Medulla oblongata (tissue), 1 donor: Measurements from ENCODE around the gene NEAT1.
"Not testable (repeated sequence)": the region's sequence is repeated elsewhere in the genome, so short reads cannot be mapped to it uniquely, and the experiment has no call there.

Experiments
- DNase-seq: peaks from one replicate; pipeline ENCODE4 v3.0.0-alpha.2; 2015; ENCODE audit errors: extremely low spot score

NEAT1 gene

DNA sequence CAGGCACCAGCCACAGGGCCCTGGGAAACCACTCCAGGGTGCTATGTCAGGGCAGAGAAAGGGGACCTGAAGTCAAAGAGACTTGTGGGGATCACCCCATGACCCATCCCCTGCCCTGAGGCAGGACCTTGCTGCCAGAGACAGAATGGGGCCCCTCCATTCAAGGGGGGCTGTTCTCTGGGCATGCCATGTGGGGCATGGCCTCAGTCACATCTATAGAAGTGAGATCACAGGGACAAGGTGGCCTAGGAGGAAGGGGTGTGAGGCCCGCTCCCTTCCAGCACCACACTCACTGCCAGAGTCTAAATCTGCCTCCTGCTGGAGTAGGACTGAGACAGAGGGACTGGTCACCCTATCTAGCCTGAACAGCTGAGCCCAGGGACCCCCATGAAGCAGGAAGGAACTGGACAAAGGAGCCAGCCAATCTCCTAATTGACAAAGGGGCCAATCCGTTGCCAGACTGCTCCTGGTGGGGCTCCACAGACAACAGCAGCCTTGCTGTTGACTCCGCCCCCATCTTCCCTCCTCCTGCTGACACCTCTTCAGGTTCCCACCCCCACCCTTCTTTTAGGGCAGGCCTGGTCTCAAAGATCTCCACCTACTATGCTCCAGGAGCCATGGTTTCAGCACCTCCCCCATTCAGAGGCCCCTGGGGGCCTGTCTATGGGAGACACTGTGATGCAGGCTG is 26.0 kb downstream of the NEAT1 start:
- DNase-seq, result no peak

DNA sequence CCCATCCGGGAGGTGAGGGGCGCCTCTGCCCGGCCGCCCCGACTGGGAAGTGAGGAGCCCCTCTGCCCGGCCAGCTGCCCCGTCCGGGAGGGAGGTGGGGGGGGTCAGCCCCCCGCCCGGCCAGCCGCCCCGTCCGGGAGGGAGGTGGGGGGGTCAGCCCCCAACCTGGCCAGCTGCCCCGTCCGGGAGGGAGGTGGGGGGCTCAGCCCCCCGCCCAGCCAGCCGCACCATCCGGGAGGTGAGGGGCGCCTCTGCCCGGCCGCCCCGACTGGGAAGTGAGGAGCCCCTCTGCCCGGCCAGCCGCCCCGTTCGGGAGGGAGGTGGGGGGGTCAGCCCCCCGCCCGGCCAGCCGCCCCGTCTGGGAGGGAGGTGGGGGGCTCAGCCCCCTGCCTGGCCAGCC is 28.7 kb downstream of the NEAT1 start:
- not testable (repeated sequence) for DNase-seq

DNA sequence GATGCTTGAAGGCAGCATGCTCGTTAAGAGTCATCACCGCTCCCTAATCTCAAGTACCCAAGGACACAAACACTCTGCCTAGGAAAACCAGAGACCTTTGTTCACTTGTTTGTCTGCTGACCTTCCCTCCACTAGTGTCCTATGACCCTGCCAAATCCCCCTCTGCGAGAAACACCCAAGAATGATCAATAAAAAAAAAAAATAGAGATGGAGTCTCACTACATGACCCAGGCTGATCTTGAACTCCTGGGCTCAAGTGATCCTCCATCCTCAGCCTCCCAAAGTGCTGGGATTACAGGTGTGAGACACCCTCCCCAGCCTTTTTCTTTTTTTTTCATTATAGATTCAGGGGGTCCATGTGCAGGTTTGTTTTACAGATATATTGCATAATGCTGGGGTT is 29.7 kb downstream of the NEAT1 start:
- not testable (repeated sequence) for DNase-seq

DNA sequence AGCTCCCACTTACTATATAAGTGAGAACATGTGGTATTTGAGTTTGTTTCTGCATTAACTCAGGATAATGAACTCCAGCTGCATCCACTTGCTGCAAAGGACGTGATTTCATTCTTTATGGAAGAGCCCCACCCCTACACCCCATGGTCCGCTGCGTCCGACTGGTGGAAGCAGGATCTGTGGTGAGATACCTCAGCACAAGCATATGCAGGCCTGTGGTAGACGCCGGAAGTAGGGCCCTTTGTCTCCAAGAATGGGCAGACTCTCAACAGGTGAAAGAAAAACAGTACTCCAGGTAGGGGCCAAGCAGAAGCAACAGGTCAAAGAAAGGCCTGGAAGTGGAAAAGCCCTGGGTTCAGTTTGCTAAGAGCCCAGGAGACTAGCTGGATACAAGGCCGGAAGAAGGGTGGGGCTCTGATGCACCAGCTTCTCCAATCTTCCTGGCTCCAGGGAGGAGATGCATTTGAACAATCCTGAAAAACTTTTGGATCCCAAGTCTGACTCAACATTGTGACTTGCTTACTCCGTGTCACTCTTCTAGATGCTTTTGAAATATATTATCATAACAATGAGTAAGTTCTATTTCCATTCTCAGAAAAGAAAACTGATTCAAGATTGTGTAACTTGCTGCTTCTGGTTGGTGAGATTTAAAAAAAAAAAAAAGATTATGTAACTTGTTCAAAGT is 30.4 kb downstream of the NEAT1 start:
- no peak for DNase-seq

DNA sequence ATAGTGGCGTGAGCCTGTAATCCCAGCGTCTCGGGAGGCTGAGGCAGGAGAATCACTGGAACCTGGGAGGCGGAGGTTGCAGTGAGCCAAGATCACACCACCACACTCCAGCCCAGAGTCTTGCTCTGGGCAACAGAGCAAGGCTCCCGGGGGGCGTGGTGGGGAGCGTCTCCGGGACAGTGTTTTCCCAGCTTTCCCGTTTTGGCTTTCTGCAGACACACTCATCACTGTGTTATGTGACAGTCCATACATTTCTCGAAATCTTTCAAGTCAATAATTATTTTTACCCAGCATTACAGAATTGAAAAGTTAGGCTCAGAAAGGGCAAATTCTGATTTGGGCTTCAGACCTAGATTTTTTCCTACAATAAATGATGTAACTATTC is 31.7 kb downstream of the NEAT1 start:
- DNase-seq, result no peak

DNA sequence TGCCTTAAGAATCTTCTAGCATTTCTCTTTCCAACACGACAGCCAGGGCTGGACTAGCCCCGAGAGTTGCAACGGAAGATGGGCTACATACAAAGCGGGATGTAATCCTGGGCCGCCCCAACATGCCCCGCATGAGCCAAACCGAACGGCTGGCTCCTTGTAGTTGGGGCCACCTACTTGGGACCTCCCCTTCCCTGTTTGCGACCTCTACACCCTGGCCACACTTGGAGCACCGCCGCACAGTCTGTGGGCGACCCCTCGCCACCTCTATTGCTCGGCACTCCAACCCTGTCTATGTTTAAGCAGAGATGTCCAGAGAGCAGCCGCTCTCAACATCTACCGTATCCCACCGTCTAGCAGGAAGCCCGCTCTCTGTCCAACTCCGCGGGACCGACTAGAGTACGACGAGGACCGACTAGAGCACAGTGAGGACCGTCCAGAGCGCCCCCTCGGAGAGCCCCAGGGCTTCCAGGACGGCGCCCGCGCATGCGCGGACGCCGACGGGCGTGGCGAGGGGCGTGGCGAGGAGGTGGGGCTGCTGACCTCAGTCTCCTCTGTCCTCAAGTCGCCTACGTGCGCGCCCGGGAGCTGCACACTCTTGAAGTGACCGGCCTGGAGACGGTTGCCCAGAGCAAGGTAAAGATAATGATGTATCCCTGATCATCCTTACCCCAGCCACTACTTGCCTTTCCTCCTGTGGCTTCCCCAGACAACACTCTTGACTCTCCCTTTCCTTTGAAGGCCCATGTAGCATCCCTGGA is 32.3 kb downstream of the NEAT1 start:
- DNase-seq, result peak; percentile 92

DNA sequence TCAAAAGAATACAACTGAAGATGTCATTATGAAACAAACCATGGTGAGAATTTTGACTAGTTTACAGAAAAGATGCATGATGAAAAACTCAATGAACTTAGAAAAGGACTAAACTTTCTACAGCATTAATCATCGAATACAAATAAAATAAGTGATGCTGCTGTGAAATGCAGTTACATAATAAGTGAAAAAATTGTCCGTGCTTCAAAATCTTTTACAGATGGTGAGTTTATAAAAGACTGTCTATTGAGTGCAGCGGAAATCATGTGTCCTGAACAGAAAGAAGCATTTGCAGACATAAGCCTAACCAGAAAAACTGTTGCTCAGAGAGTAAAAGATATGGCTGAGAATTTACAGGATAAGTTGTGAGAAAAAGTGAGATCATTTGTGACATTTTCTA is 33.8 kb downstream of the NEAT1 start:
- DNase-seq, result no peak

DNA sequence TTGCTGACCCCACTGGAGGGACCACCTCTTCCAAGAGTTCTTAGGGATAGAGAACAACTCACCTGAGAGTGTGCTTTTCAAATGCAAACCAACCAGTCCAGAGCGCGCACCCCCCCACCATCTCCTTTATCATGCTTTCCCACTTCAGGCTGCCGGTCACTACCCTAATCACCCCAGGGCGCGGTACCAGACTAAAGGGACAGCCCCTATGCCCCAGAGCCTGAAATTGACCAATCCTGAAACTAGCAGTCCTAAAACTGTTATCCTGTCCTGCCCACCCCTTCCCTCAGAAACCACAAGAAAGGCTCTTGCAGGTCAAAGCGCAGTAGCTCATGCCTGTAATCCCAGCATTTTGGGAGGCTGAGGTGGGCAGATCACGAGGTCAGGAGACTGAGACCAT is 37.0 kb downstream of the NEAT1 start:
- no peak for DNase-seq

DNA sequence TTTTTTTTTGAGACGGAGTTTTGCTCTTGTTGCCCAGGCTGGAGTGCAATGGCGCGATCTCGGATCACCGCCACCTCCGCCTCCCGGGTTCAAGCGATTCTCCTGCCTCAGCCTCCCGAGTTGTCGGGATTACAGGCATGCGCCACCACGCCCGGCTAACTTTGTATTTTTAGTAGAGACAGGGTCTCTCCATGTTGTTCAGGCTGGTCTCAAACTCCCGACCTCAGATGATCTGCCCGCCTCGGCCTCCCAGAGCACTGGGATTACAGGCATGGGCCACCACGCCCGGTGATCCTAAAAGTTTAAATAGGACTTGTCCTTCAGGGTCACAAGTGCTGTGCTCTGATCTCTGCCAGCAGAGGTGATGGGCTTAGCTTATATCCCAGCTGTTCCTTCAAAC is 42.9 kb downstream of the NEAT1 start:
- not testable (repeated sequence) for DNase-seq

DNA sequence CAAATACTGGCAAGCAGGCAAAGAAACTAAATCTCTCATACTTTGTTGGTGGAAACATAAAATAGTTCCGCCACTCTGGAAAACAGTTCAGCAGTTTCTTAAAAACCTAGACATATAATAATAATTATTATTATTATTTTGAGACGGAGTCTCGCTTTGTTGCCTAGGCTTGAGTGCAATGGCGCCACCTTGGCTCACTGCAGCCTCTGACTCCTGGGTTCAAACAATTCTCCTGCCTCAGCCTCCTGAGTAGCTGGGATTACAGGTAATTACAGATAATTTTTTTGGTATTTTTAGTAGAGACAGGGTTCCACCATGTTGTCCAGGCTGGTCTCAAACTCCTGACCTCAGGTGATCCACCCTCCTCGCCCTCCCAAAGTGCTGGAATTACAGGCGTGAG is 44.7 kb downstream of the NEAT1 start:
- DNase-seq, result not testable (repeated sequence)

DNA sequence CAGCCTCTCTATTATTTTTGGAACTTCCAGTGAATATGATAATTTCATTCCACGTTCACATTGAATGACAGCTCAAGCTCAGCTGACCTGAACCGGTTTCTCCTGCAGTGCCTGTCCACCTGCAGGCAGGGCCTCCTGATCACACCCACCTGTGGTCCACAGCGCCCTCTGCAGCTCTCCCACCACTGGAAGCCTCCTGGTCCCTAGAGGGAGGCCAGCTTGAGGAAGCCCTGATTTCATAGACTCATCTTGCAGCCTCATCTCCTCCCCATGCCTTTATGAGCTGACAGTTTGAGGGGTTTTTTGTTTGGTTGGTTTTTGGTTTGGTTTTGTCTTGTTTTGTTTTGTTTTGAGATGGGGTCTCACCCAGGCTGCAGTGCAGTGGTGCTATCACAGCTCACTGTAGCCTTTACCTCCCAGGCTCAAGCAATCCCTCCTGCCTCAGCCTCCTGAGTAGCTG is 46.3 kb downstream of the NEAT1 start:
- DNase-seq, result peak; percentile 30

DNA sequence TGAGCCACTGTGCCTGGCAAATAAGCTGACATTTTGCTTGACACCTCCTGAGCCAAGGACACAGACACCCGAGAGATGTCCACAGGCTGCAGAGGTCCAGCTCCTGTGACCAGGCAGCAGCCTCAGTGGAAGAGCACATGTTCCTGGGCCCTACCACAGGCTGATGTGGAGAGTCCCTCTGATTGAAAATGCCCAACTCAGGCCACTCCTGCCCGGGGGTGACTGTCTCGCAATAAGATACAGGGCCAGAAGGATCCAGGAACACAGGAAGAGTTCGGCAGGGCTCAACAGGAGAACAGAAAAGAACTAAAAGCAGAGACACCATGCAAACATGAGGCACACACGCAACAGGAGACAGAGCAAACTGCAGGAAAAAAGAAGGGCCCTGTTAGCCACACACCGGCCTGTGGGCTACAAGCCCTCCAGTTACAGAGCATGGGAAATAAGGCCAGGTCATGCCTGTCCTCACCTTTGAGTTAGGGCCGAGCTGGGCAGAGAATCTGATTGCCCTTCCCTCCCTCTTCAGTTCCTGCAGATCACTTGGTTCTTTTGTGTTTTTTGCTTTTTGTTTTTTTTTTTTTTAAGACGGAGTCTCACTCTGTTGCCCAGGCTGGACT is 47.9 kb downstream of the NEAT1 start:
- DNase-seq, result peak; percentile 6

DNA sequence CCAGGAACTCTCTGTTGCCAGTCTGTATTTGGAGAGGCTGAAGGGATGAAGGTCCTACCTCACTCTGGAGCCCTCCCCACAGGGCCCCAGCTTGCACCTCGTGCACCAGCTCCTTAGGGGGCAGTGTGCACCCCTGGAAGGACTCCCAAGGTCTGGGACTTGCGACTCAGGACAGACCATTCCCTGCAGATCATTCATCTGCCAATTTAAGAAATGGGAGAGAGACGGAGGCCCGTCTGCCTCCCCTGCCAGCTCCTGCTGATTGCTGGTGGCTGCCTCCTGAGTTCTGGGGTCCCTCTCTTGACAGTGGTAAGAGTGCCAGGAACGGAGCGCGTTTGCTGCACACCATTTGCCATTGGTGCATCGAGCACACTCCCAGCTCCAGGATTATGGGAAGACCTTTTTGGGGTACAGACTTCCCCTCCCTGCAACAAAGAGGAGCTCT is 48.9 kb downstream of the NEAT1 start:
- DNase-seq, result peak; percentile 86

DNA sequence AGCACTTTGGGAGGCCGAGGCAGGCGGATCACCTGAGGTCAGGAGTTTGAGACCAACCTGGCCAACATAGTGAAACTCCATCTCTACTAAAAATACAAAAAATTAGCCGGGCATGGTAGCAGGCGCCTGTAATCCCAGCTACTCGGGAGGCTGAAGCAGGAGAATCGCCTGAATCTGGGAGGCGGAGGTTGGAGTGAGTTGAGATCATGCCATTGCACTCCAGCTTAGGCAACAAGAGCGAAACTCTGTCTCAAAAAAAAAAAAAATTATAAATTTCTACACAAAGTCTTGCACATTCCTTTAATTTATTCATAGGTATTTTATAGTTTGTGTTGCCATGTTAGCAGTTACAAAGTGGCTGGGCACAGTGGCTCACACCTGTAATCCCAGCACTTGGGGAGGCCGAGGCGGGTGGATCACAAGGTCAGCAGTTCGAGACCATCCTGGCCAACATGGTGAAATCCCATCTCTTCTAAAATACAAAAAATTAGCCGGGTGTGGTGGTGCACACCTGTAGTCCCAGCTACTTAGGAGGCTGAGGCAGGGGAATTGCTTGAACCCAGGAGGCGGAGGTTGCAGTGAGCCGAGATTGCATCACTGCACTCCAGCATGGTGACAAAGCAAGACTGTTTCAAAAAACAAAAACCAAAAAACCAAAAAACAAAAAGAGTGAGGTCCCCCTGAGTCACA is 50.1 kb downstream of the NEAT1 start:
- not testable (repeated sequence) for DNase-seq

DNA sequence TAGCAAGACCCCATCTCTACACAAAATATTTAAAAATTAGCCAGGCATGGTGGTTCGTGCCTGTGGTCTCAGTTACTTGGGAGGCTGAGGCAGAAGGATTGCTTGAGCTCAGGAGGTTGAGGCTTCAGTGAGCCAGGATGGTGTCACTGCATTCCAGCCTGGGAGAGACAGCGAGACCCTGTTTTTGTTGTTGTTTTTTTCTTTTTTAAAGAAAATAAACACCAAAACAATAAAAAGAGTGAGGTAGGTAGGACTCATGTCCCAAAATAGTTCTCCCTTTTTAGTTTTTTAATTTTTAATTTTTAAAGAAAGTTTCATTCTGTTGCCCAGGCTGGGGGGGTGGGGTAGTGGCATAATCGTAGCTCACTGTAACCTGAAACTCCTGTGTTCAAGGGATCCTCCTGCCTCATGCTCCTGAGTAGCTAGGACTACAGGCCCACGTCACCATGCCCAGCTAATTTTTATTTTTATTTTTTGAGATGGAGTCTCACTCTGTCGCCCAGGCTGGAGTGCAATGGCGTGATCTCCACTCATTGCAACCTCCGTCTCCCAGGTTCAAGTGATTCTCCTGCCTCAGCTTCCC is 50.8 kb downstream of the NEAT1 start:
- DNase-seq, result no peak

DNA sequence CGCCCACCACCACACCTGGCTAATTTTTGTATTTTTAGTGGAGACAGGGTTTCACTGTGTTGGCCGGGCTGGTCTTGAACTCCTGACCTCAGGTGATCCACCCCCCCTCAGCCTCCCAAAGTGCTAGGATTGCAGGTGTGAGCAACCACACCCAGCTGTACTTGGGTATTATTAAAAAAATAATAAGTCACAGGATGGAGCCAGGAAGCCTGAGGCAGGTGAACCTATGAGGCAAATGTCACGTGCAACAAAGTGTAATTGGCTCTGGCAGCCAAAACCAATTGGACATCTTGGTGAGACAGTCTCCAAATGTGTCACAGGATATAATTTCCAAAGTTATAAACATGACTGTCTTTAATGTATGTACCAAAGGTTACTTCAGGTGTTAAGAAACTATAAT is 52.3 kb downstream of the NEAT1 start:
- no peak for DNase-seq

DNA sequence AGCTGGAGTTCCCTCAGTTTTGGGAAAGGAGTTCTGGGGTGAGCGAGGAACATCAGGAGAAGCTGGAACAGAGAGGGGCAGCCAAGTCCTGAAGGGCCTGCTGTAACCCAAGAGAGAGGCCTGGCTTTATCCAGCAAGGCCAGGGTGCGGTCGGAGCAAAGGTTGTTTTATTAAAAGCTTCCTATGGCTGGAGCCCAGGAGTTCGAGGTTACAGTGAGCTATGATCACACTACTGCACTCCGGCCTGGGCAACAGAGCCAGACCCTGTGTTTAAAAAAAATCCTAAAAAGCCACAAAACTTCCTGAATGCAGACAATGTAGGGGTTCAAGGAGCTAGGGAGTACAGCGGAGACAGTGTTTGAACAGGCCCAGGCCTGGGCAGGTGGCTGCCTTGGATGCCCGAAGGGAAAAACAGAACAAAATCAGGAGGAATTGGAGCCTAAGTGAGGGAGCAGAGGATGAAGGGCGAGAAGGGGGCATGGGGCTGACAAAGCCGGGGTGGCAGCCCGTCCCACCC is 54.1 kb downstream of the NEAT1 start:
- no peak for DNase-seq

DNA sequence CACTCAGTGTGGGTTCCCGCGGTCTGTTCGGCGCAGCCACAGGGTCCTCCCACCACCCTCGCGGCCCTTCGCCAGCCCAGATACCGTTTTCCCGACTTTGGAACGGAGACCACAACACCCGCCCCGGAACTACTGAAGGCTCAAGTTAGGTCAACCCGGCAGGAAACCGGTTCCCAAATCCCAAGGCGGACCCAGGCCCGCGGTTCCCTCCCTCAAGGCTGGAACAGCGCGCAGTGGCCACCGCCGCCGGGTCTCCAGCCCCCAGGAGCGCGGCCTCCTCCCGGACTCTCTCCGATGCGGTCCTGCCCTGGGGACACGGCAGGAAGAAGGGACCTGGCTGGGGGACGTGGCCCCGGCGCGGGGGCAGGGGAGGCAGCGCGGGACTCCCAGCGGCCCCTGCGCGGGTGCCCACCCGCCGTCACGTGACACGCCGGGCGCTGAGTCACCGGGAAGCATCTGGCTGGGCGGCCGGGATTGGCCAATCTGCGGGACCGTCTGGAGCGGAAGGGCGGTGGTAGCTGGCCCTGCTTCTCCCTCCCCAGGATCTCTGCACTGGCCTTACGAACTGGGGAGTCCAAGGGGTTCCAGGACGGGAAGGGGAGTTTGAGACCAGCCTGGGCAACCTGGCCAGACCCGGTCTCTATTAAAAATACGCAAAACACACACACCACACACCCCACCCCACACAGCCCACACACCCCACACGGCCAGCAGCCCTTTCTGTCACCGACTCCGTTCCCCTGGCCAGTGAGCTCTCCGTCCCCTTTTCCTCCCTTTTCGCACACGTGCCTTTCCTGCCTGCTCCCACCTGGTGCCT is 54.8 kb downstream of the NEAT1 start:
- DNase-seq, result peak; percentile 97

DNA sequence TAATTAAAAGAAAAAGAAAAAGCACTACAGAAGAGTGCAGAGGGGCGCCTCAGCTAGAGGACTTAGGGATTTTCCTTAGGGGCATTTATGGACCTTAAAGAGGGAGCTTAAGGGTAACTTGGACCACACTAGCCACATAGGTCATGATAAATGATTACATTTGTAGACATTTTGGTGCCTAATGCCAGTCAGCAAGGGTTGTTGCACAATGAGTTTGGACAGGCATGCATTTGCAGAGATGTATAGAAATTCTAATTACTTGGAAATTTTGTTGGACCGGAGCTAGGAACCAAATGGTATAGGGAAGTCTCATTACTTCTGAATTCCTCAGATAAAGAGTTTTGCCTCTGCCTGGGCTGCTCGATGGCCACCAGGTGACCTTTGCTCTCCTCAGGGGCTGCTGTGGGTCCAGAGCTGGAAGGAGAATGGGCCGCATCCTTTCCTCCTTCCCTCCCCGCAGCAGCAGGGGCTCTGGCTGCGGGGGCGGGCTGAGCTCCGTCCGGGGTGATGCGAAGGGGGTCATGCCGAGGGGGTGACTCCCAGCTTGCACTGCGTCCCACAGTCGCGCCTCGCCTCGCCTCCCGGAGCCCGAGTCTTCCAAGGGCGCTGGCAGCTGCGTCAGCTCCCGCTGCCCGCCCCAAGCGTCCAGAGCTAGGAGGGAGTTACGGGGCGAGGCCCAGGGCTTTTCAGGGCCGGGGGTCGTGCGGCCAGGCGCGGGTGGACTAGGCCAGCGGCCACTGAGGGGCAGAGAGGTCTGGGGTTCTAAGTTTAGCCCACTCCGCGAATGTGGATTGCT is 56.0 kb downstream of the NEAT1 start:
- peak; percentile 53 for DNase-seq
